Glomerular endothelial cell (primary cell): ENCODE data around the gene NEK3. TPM values are rescaled to one million over a fixed set of nuclear protein-coding genes. Genes with fewer than 3 reads are reported as not detected.
"Not testable (repeated sequence)": the region's sequence is repeated elsewhere in the genome, so short reads cannot be mapped to it uniquely, and the experiment has no call there.

ENCODE experiments used
- DNase-seq: peaks from one replicate; pipeline ENCODE4 v3.0.0-alpha.2; 2011; ENCODE audit warnings: low read depth, low spot score; ENCODE audit errors: extremely low read depth
- total RNA-seq: library from RNA; depleted of rRNA; stranded (reverse); fragments of >200 nt; gene quantifications from 2 replicates; pipeline ENCODE4 v1.2.3, GENCODE V29; 2015

NEK3 gene
- 15.4 and 19.0 TPM in 2 replicates for total RNA-seq

GRCh38 chr13:52159159-52159982, at the start of gene NEK3:
Gene NEK3 (minus strand): TSS chr13:52159597. CDS start chr13:52156191, 3,406 bp downstream.
- DNase-seq, result no peak

- DNase-seq, result not testable (repeated sequence)
Observed at GRCh38 chr13:52208384-52208783, 49.0 kb upstream of the NEK3 start.

- DNase-seq, result not testable (repeated sequence)
Observed at GRCh38 chr13:52207896-52208295, 48.5 kb upstream of the NEK3 start.

- not testable (repeated sequence) for DNase-seq
Observed at GRCh38 chr13:52207337-52207736, 47.9 kb upstream of the NEK3 start.

GRCh38 chr13:52204546-52204945, 45.1 kb upstream of the NEK3 start:
- DNase-seq, result not testable (repeated sequence)

- not testable (repeated sequence) for DNase-seq
Observed at GRCh38 chr13:52203864-52204263, 44.5 kb upstream of the NEK3 start.

GRCh38 chr13:52202506-52202905, 43.1 kb upstream of the NEK3 start:
- not testable (repeated sequence) for DNase-seq

- DNase-seq, result not testable (repeated sequence)
Observed at GRCh38 chr13:52201439-52202193, 42.2 kb upstream of the NEK3 start.

- no peak for DNase-seq
Observed at GRCh38 chr13:52195401-52195837, 36.0 kb upstream of the NEK3 start.

GRCh38 chr13:52194184-52194868, 34.9 kb upstream of the NEK3 start:
- no peak for DNase-seq

- not testable (repeated sequence) for DNase-seq
Observed at GRCh38 chr13:52193587-52194183, 34.3 kb upstream of the NEK3 start.

- DNase-seq, result not testable (repeated sequence)
Observed at GRCh38 chr13:52187424-52188187, 28.2 kb upstream of the NEK3 start.

- DNase-seq, result no peak
Observed at GRCh38 chr13:52187029-52187423, 27.6 kb upstream of the NEK3 start.

- not testable (repeated sequence) for DNase-seq
Observed at GRCh38 chr13:52181316-52181954, 22.0 kb upstream of the NEK3 start.

GRCh38 chr13:52179925-52180324, 20.5 kb upstream of the NEK3 start:
- DNase-seq, result no peak

- no peak for DNase-seq
Observed at GRCh38 chr13:52177276-52177675, 17.9 kb upstream of the NEK3 start.

- not testable (repeated sequence) for DNase-seq
Observed at GRCh38 chr13:52173970-52174369, 14.6 kb upstream of the NEK3 start.

- no peak for DNase-seq
Observed at GRCh38 chr13:52173373-52173772, 14.0 kb upstream of the NEK3 start.

- DNase-seq, result not testable (repeated sequence)
Observed at GRCh38 chr13:52171686-52172085, 12.3 kb upstream of the NEK3 start.
